Esophagus squamous epithelium (tissue), 4 donors: ENCODE results near the gene SPOCK1.

Experiments used
- POLR2A ChIP-seq, 4 donors: fragments of 450-650 bp; IDR thresholded peaks; one replicate each; pipeline ENCODE4 v1.6.1; 2017; ENCODE audit warnings: antibody characterized with exemption in 4 of 4, mild to moderate bottlenecking in 4 of 4, moderate library complexity in 3 of 4
- TF ChIP-seq, protein P1 (sequence below), 6 experiments: fragments of 450-650 bp in 4 of 6; fragments of 200-600 bp in 2 of 6; sonication (generic) in 2 of 6; IDR thresholded peaks; one replicate each; pipeline ENCODE4 v1.5.1; 2016 to 2019; ENCODE audit warnings: antibody characterized with exemption in 6 of 6, mild to moderate bottlenecking in 4 of 6, moderate library complexity in 4 of 6

DNA sequence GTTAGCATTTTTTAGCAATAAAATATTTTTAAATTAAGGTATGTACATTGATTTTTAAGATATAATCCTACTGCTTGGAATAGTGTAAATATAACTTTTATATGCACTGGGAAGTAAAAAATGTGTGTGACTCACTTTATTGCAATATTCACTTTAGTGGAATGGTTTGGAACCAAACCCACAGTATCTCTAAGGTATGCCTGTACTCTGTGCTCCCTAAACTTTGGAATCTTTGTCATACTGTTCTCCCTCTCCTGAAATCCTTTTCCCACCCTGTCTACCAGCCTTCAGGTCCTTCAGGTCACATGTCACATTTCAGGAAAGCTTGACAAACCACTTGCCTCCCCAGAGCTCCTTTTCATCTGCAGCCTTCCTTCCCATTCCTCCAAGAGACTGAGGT is 308.7 kb downstream of the SPOCK1 start:
- TF ChIP-seq, protein P1, sequence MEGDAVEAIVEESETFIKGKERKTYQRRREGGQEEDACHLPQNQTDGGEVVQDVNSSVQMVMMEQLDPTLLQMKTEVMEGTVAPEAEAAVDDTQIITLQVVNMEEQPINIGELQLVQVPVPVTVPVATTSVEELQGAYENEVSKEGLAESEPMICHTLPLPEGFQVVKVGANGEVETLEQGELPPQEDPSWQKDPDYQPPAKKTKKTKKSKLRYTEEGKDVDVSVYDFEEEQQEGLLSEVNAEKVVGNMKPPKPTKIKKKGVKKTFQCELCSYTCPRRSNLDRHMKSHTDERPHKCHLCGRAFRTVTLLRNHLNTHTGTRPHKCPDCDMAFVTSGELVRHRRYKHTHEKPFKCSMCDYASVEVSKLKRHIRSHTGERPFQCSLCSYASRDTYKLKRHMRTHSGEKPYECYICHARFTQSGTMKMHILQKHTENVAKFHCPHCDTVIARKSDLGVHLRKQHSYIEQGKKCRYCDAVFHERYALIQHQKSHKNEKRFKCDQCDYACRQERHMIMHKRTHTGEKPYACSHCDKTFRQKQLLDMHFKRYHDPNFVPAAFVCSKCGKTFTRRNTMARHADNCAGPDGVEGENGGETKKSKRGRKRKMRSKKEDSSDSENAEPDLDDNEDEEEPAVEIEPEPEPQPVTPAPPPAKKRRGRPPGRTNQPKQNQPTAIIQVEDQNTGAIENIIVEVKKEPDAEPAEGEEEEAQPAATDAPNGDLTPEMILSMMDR (IDR thresholded peaks at IDR 0.05), result no peak
- no peak for TF ChIP-seq POLR2A (IDR thresholded peaks at IDR 0.05)
